LNCAP (cell line): ENCODE measurements around the gene OLFML3.

Source experiments
- TF ChIP-seq, protein P1 (sequence below): fragments of 450-650 bp; IDR thresholded peaks from 2 replicates; pipeline ENCODE4 v1.5.1; 2017; ENCODE audit warnings: mild to moderate bottlenecking

The OLFML3 gene

DNA sequence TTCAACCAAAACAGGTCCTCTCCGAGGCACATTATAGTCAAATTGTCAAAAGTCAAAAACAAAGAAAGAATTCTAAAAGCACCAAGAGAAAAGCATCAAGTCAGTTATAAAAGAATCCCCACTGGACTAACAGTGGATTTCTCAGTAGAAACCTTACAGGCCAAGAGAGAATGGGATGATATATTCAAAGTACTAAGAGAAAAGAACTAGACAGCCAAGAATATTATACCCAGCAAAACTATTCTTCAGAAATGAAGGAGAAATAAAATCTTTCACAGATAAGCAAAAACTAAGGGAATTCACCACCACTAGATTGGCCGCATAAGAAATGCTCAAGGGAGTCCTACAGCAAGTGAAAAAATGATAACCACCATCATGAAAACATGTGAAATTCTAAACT lies 16.1 kb downstream of the OLFML3 start:
- TF ChIP-seq, protein P1, sequence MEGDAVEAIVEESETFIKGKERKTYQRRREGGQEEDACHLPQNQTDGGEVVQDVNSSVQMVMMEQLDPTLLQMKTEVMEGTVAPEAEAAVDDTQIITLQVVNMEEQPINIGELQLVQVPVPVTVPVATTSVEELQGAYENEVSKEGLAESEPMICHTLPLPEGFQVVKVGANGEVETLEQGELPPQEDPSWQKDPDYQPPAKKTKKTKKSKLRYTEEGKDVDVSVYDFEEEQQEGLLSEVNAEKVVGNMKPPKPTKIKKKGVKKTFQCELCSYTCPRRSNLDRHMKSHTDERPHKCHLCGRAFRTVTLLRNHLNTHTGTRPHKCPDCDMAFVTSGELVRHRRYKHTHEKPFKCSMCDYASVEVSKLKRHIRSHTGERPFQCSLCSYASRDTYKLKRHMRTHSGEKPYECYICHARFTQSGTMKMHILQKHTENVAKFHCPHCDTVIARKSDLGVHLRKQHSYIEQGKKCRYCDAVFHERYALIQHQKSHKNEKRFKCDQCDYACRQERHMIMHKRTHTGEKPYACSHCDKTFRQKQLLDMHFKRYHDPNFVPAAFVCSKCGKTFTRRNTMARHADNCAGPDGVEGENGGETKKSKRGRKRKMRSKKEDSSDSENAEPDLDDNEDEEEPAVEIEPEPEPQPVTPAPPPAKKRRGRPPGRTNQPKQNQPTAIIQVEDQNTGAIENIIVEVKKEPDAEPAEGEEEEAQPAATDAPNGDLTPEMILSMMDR = no peak

DNA sequence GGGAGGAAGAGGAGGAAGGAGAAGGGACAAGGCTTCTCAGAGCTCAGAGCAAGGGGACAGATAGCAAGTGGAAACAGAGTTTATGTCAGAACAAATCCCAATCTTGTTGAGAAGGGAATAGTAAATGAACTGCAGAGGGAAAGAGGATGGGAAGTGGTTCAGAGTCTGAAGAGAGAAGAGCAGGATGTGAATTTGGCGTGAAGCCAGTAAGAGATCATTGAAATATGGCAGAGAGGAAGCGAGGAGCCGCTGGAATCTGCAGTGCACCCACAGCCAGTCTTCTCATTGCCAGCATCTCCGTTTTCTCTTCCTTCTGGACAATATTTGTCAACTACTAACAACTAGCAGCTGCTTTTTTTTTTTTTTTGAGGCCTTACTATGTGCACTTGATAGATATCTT lies 19.1 kb downstream of the OLFML3 start:
- TF ChIP-seq, protein P1 = no peak

DNA sequence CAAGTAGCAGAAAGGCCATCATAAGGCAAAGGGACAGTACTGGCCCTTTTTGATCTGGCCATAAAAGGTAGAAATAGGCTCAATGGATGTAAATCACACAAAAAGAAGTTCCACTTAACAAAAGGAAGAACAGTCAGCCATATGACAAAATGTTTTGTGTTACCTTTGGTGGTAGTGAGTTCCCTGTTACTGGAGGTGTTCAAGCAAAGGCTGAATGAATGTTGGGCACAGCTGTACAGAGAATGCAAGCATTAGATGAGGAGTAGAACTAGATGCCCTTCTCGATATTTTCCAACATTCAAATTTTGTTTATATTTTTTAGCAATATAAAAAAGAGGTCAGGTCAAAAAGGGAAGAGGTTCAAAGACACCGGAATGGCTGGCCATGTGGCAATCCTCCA lies 20.0 kb downstream of the OLFML3 start:
- TF ChIP-seq, protein P1 = no peak

DNA sequence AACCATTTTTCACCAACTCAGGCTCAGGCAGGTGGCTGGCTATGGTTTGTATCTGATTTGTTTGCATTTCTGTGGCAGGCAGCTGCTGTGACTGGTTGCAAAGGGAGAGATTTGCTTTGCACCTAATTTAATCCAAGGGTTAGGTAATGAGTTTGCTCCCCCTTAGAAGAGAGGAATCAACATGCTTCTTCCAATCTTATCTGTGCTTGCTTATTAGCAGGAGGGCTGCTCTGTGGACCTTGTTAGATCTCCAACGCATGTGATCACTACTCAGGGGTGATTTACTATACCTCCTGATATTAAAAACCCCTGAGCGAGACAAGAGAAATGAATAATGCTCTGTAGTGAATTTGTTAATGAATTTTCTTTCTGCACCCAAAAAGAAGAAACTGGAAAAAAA lies 20.5 kb downstream of the OLFML3 start:
- TF ChIP-seq, protein P1 = no peak

DNA sequence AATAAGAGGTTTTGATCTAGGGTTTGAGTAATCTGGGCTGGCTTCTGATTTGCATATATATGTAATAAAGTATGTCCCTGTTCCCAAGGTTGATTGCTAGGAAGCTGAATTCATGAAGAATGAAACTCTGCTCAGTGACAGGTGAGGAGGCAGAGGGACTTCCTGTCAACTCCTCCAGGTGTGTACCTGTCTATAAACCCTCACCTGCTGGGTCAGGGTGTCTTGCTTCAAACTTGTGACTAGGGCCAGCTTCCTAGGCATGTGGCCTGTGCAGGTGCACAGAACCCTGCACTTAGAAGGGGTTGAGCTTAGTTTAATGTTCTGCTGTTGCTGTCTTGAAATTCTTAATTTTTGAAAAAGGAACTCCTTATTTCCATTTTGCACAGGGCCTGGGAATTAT lies 21.1 kb downstream of the OLFML3 start:
- TF ChIP-seq, protein P1 = no peak

DNA sequence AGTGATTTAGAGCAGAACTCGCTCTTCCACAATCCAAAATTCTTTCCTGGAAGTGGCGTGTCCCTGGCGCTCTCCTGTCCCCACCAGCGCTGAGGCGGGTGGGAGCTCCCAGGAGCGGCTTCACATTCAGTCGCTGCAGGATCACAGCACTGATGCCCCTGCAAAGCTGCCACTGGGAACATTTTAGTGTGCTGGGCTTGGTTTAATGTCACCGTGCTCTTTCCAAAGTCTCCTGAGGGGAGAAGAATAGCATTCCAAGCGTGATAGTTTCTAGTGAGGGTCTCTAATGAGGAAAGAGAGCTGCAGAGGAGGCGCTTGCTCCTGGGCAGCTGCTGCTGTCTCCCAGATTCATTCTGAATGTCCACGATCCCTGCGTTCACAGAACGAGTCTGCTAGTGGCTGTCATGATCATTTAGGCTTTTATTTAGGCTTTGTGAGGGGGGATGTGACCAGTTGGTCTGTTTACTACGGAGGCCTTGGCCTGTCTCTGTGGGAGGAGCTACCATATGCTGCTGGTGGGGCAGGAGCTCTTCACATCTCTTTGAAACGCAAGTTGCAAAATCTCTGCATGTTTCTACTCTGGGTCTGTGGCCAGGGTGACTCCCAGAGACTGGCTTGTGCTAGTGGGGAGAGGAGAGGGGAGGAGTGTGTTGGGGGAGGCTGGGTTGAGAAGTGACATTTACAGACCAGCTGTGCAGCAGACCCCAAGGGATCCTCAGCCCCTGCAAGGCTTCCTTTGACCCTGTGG lies 23.4 kb downstream of the OLFML3 start:
- TF ChIP-seq, protein P1 = no peak

DNA sequence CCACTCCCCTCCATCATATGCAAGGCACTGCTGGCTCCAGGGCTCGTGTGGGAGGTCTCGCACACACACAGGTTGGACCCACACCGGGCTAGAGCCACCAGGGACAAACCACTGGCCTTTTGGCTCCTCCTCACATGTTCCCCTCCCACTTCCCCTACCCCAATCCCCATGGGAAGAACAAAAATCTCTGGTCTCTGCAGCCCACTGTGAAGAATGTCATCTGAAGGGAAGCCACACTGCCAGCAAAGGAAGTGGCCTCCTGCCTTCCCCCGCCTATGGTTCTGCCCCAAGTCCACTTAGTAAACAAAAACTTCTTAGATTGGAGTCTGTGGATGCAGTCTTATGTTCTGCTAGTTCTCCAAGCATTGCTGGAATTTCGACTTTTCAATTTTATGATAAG lies 24.2 kb downstream of the OLFML3 start:
- TF ChIP-seq, protein P1 = no peak

DNA sequence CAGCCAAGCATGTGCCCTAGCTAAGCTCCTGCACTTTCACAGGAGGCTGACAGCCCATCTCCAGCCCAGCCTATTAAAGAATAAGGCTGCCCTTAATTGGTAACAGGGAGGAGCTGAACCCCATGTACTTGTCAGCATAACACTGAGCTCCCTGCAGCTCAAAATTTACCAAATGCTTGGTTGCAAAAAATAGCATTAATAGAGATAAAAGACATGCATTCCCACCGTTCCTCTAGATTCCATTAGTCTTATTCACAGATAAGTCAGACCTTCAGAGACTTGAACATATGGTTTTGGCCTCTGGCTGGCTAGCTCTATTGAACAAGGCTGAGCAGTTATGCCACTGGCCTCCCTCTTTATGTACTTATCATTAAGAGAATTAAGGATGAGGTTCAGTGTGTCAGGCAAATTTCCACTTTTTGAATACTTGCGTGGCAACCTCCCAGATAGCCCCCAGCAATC lies 29.2 kb downstream of the OLFML3 start:
- TF ChIP-seq, protein P1 = no peak
